Measurements from ENCODE around the gene SRSF2.
A peak's percentile ranks its signal among the peaks of the same experiment; 100 is the strongest.
"Not testable (repeated sequence)": the region's sequence is repeated elsewhere in the genome, so short reads cannot be mapped to it uniquely, and the experiment has no call there.

Gene SRSF2

GRCh38 chr17:76716146-76716838 lies 20.8 kb downstream of the SRSF2 start:
- FAIRE-seq (no peak), DNase-seq (ENCODE audit: insufficient read length, low spot score) (no peak)
- TF ChIP-seq, protein P1, sequence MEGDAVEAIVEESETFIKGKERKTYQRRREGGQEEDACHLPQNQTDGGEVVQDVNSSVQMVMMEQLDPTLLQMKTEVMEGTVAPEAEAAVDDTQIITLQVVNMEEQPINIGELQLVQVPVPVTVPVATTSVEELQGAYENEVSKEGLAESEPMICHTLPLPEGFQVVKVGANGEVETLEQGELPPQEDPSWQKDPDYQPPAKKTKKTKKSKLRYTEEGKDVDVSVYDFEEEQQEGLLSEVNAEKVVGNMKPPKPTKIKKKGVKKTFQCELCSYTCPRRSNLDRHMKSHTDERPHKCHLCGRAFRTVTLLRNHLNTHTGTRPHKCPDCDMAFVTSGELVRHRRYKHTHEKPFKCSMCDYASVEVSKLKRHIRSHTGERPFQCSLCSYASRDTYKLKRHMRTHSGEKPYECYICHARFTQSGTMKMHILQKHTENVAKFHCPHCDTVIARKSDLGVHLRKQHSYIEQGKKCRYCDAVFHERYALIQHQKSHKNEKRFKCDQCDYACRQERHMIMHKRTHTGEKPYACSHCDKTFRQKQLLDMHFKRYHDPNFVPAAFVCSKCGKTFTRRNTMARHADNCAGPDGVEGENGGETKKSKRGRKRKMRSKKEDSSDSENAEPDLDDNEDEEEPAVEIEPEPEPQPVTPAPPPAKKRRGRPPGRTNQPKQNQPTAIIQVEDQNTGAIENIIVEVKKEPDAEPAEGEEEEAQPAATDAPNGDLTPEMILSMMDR (IDR thresholded peaks at IDR 0.05; ENCODE audit: insufficient read depth, missing control alignments) = no peak

DNA sequence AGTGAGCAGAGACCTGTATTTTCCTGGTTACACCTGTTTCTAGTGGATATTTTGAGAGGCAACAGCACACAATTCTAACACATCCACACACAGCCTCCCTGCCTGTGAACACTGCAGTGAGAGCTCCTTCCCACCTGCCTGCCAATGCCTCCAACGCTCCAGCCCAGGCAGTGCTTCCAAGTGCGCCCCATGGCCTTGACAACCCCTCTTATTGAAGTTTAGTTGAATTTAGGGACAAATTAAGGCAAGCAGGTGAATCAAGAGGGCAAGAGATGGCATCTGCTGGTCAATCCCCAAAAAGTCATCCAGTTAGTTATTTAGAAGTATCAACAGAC lies 21.7 kb downstream of the SRSF2 start:
- no peak for DNase-seq (ENCODE audit: insufficient read length, low spot score)
- FAIRE-seq = no peak
- TF ChIP-seq, protein P1 (IDR thresholded peaks at IDR 0.05; ENCODE audit: insufficient read depth, missing control alignments) = no peak

GRCh38 chr17:76714822-76715495 lies 22.2 kb downstream of the SRSF2 start:
- DNase-seq (ENCODE audit: insufficient read length, low spot score) (no peak), FAIRE-seq (no peak)
- TF ChIP-seq, protein P1 (IDR thresholded peaks at IDR 0.05; ENCODE audit: insufficient read depth, missing control alignments) = peak; percentile 98

DNA sequence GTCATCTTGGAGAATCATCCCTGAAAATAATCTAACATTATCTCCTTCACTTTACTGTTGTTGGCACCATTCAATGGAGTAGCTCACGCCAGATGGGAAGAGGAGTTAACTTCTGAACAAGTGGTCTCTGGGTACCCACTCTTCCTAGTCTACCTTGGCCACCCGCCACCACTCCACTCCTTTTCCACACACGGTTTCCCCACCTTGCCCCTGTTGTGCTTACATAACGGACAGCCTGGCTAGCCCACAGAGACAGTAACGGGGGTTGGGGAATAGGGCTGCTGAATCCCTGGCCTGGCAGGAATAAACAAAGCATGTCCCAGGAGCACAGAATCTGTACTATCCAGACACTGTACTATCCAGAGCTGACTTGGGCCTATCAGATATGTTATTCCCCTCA lies 22.8 kb downstream of the SRSF2 start:
- TF ChIP-seq, protein P1 (IDR thresholded peaks at IDR 0.05; ENCODE audit: insufficient read depth, missing control alignments) = no peak
- FAIRE-seq (no peak), DNase-seq (ENCODE audit: insufficient read length, low spot score) (no peak)

DNA sequence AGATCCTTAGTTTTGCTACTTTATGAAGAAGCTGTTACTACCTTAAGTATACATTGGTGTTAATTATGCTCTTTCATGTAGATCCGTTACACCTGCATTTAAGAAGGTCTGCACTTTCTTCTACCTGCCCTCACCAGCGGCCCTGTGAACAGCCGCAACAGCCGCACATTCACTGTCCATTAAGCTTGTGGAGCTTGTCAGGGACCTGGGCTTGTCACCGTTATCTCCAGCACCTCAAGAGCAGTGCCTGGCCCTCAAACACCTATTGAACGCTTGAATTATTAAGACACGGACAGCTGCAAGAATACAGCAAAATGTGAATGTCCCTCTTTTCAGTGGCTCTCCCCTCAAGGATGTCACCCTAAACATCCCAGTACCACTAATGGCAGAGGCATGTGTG lies 23.4 kb downstream of the SRSF2 start:
- DNase-seq (ENCODE audit: insufficient read length, low spot score) (no peak), FAIRE-seq (no peak)
- TF ChIP-seq, protein P1 (IDR thresholded peaks at IDR 0.05; ENCODE audit: insufficient read depth, missing control alignments) = no peak

DNA sequence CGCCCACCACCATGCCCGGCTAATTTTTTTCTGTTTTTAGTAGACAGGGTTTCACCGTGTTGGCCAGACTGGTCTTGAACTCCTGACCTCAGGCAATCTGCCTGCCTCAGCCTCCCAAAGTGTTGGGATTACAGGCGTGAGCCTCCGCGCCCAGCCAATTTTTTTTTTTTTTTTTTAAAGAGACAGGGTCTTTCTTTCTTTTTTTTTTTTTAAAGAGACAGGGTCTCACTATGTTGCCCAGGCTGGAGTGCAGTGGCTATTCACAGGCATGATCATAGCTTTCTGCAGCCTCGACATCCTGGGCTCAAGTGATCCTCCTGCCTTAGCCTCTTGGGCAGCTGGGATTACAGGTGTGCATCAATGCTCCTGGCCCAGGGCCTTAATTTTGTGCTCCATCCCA lies 24.8 kb downstream of the SRSF2 start:
- FAIRE-seq; DNase-seq (ENCODE audit: insufficient read length, low spot score): not testable (repeated sequence)

DNA sequence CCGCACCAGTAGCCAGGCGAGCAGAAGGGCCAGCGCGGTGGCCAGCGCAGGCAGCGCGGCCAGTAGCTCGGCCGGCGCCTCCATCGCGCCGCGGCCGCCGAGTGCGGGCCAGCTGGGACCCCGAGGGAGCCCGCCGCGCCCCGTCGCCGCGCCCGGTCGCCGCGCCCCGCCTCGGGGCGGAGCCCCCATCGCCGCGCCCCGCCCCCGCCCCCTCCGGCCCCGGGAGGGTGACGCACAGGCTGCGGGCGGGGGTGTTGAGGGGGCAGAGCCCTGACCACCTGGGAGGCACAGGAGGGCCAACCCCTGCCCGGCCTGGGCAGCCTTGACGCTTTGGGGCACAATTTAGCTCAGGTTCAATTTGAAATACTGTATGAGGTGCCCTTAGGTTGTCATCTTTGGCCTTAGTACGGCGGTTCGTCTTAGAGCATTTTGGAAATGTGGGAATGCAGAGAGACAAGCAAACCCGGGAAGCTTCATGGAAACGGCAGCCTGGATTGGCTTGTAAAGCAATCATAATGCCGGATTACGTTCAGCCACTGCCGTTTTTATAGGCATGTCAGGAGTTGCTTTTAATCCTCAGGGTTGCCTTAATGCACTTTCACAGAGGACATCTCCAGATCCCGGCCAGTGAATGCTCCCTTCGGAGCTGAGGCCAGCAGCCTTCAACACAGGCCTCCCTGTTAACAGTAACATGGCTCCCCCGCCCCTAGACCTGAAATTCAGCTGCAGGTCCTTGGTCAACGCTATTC lies 26.1 kb downstream of the SRSF2 start, which contains the start of gene MXRA7:
Gene MXRA7 (minus strand): TSS at position 103 of the 749 bp plus-strand sequence. CDS start 19 bp downstream, at position 84.
- no peak for FAIRE-seq
- TF ChIP-seq, protein P1 (IDR thresholded peaks at IDR 0.05; ENCODE audit: insufficient read depth, missing control alignments) = no peak
- DNase-seq (ENCODE audit: insufficient read length, low spot score) = peak; percentile 82

DNA sequence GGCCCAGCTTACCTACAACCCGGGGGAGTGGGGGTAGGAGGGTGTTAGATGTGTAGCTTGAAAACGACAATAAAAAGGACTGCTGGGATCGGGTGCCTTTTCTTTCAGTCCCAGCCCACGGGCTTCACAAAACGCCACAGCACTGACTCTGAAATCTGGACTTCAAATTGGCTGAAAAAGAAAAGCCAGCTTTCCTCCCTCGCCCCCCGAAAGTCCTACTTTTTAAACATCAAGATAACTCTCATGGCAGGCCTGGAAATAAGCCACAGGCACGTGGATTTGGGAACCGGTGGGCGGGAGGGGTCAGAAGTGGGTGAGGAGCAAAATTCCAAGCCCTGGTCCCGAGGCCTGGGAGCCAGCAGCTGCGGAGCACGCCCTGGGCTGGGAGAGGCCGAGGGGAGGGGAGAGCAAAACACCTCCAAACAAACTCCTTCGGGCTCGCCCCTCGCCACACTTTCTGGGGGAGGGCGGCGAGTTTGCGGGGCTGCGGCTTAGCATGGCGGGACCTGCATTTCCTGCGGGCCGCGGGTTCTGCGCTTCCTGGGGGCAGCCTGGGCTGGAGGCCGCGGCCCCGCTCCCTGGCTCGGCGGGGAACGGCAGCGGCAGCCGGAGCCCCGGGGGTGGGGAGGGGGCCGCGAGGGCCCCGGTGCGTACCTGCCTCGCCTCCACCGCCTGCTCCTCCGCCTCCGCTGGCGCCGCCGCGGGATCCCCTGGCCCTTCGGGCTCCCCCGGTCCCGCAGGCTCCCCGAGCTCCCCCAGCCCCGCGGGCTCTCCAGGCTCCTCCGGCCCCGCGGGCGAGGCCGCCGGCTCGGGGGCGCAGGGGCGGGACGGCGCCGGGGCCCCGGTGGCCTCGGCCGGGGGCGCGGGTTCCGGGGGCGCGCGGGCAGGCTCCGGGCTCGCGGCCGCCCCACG lies 26.9 kb downstream of the SRSF2 start:
- not testable (repeated sequence) for FAIRE-seq; DNase-seq (ENCODE audit: insufficient read length, low spot score)
